NCI-H1105 treated with DMSO at 0.1 percent for 48 hours (cell line): Measurements from ENCODE around the gene GPRC5C.

Experiments
- DNase-seq: peaks from one replicate; lab custom pipeline; 2025; lab: John Stamatoyannopoulos, UW

GPRC5C gene

GRCh38 chr17:74433421-74434121 lies 1.7 kb downstream of the GPRC5C start:
- no peak for DNase-seq

- DNase-seq: no peak
Measured at GRCh38 chr17:74435775-74436359, 4.0 kb downstream of the GPRC5C start.

GRCh38 chr17:74437702-74438101 lies 5.8 kb downstream of the GPRC5C start:
- peak; percentile 0 for DNase-seq

GRCh38 chr17:74439691-74440567 lies 8.0 kb downstream of the GPRC5C start:
- no peak for DNase-seq

GRCh38 chr17:74441537-74441936 lies 9.6 kb downstream of the GPRC5C start:
- no peak for DNase-seq

- no peak for DNase-seq
Measured at GRCh38 chr17:74442291-74442669, 10.4 kb downstream of the GPRC5C start.

- DNase-seq: peak; percentile 56
Measured at GRCh38 chr17:74442670-74443515, 11.0 kb downstream of the GPRC5C start.

- DNase-seq: no peak
Measured at GRCh38 chr17:74443516-74444296, 11.8 kb downstream of the GPRC5C start.

GRCh38 chr17:74444406-74444805 lies 12.5 kb downstream of the GPRC5C start:
- no peak for DNase-seq

GRCh38 chr17:74445158-74445557 lies 13.3 kb downstream of the GPRC5C start:
- no peak for DNase-seq

- no peak for DNase-seq
Measured at GRCh38 chr17:74446551-74447500, 14.9 kb downstream of the GPRC5C start.

GRCh38 chr17:74447628-74448159 lies 15.8 kb downstream of the GPRC5C start:
- DNase-seq: no peak

GRCh38 chr17:74448756-74449155 lies 16.9 kb downstream of the GPRC5C start:
- DNase-seq: no peak

GRCh38 chr17:74449306-74449705 lies 17.4 kb downstream of the GPRC5C start:
- DNase-seq: no peak

- DNase-seq: no peak
Measured at GRCh38 chr17:74449773-74450172, 17.9 kb downstream of the GPRC5C start.

- DNase-seq: no peak
Measured at GRCh38 chr17:74450231-74450630, 18.3 kb downstream of the GPRC5C start.

- no peak for DNase-seq
Measured at GRCh38 chr17:74450925-74451403, 19.1 kb downstream of the GPRC5C start.

GRCh38 chr17:74451557-74451956 lies 19.7 kb downstream of the GPRC5C start:
- no peak for DNase-seq

- DNase-seq: no peak
Measured at GRCh38 chr17:74452033-74452840, 20.3 kb downstream of the GPRC5C start.
